ENCODE data around the gene CLDN24. TPM values are rescaled to one million over a fixed set of nuclear protein-coding genes. Genes with fewer than 3 reads are reported as not detected.
A peak's percentile ranks its signal among the peaks of the same experiment; 100 is the strongest.
"Not testable (repeated sequence)": the region's sequence is repeated elsewhere in the genome, so short reads cannot be mapped to it uniquely, and the experiment has no call there.

Gene CLDN24
- total RNA-seq, 2 donors from 2014 or later: not detected

- Histone ChIP-seq H3K4me3 (ENCODE audit: low read length) (peak overlapping the region; percentile 56), H3K36me3 (ENCODE audit: control insufficient read depth, insufficient read depth, low read length) (no peaks in the 10 kb centered on the region), H3K9me3 (ENCODE audit: control insufficient read depth, low read length) (peaks cover 54% of the 10 kb centered on the region), H3K27ac (ENCODE audit: low read depth, low read length) (no peak overlapping the region), H3K27me3 (ENCODE audit: control insufficient read depth, insufficient read depth, low read length, poor library complexity, severe bottlenecking) (no peaks in the 10 kb centered on the region), H3K9ac (ENCODE audit: extremely low read depth, low read length, poor library complexity, severe bottlenecking) (no peak overlapping the region), H3K4me1 (ENCODE audit: control insufficient read depth, insufficient read depth, low read length) (peaks cover 13% of the 10 kb centered on the region)
- no peak for TF ChIP-seq CTCF (conservative IDR thresholded peaks at IDR 0.05)
- 95 to 96% methylated on average over 2 of the region's 2 CpGs for WGBS, 2 experiments (ENCODE audit: insufficient coverage in 1 of 2, insufficient read length in 1 of 2)
- peaks cover 29% of the 10 kb centered on the region for H3K36me3 Mint-ChIP-seq (ENCODE audit: low read depth)
- peaks cover 2% of the 10 kb centered on the region for H3K27me3 Mint-ChIP-seq (ENCODE audit: insufficient read depth)
- H3K4me1 Mint-ChIP-seq: peaks cover 15% of the 10 kb centered on the region
- no peak overlapping the region for H3K27ac Mint-ChIP-seq
- H3K9me3 Mint-ChIP-seq: peaks cover 44% of the 10 kb centered on the region
- H3K4me3 Mint-ChIP-seq: no peak overlapping the region
- DNase-seq: no peak
These were observed 4.6 kb upstream of the CLDN24 start for GRCh38 chr4:183326853-183327252.

- not testable (repeated sequence) for H3K27ac ChIP-seq (ENCODE audit: low read depth, low read length); DNase-seq; H3K36me3 ChIP-seq (ENCODE audit: control insufficient read depth, insufficient read depth, low read length); H3K9ac ChIP-seq (ENCODE audit: extremely low read depth, low read length, poor library complexity, severe bottlenecking); H3K4me3 Mint-ChIP-seq; H3K27me3 ChIP-seq (ENCODE audit: control insufficient read depth, insufficient read depth, low read length, poor library complexity, severe bottlenecking); H3K27me3 Mint-ChIP-seq (ENCODE audit: insufficient read depth); H3K27ac Mint-ChIP-seq
- Mint-ChIP-seq H3K9me3 (peaks cover 44% of the 10 kb centered on the region), H3K4me1 (peaks cover 15% of the 10 kb centered on the region), H3K36me3 (ENCODE audit: low read depth) (peaks cover 33% of the 10 kb centered on the region)
- Histone ChIP-seq H3K4me1 (ENCODE audit: control insufficient read depth, insufficient read depth, low read length) (peaks cover 13% of the 10 kb centered on the region), H3K4me3 (ENCODE audit: low read length) (peak overlapping the region; percentile 56), H3K9me3 (ENCODE audit: control insufficient read depth, low read length) (peaks cover 52% of the 10 kb centered on the region)
- 90 to 93% methylated on average over 4 to 6 of the region's 6 CpGs for WGBS, 2 experiments (ENCODE audit: insufficient coverage in 1 of 2, insufficient read length in 1 of 2)
These were observed 4.2 kb upstream of the CLDN24 start for GRCh38 chr4:183326387-183326786.

GRCh38 chr4:183324619-183325018, 2.4 kb upstream of the CLDN24 start:
- no peak for DNase-seq
- no peaks in the 10 kb centered on the region for H3K27me3 ChIP-seq (ENCODE audit: control insufficient read depth, insufficient read depth, low read length, poor library complexity, severe bottlenecking)
- H3K27ac ChIP-seq (ENCODE audit: low read depth, low read length): no peak overlapping the region
- H3K4me1 ChIP-seq (ENCODE audit: control insufficient read depth, insufficient read depth, low read length): no peaks in the 10 kb centered on the region
- no peak overlapping the region for H3K9ac ChIP-seq (ENCODE audit: extremely low read depth, low read length, poor library complexity, severe bottlenecking)
- no peak overlapping the region for H3K4me3 ChIP-seq (ENCODE audit: low read length)
- H3K4me1 Mint-ChIP-seq: peaks cover 6% of the 10 kb centered on the region
- TF ChIP-seq CTCF (conservative IDR thresholded peaks at IDR 0.05): no peak
- no peak overlapping the region for H3K4me3 Mint-ChIP-seq
- peaks cover 39% of the 10 kb centered on the region for H3K9me3 Mint-ChIP-seq
- 94 to 96% methylated on average over 4 to 7 of the region's 7 CpGs for WGBS, 2 experiments (ENCODE audit: insufficient coverage in 1 of 2, insufficient read length in 1 of 2)
- H3K27ac Mint-ChIP-seq: no peak overlapping the region
- H3K9me3 ChIP-seq (ENCODE audit: control insufficient read depth, low read length): peaks cover 42% of the 10 kb centered on the region
- H3K36me3 ChIP-seq (ENCODE audit: control insufficient read depth, insufficient read depth, low read length): peaks cover 14% of the 10 kb centered on the region
- no peaks in the 10 kb centered on the region for H3K27me3 Mint-ChIP-seq (ENCODE audit: insufficient read depth)
- H3K36me3 Mint-ChIP-seq (ENCODE audit: low read depth): peaks cover 36% of the 10 kb centered on the region

GRCh38 chr4:183324056-183324455, 1.8 kb upstream of the CLDN24 start:
- Histone ChIP-seq H3K9me3 (ENCODE audit: control insufficient read depth, low read length) (peaks cover 38% of the 10 kb centered on the region), H3K36me3 (ENCODE audit: control insufficient read depth, insufficient read depth, low read length) (peaks cover 20% of the 10 kb centered on the region)
- not testable (repeated sequence) for H3K27me3 Mint-ChIP-seq (ENCODE audit: insufficient read depth); H3K9ac ChIP-seq (ENCODE audit: extremely low read depth, low read length, poor library complexity, severe bottlenecking); H3K27ac ChIP-seq (ENCODE audit: low read depth, low read length); H3K4me1 ChIP-seq (ENCODE audit: control insufficient read depth, insufficient read depth, low read length); H3K4me1 Mint-ChIP-seq; DNase-seq; H3K27ac Mint-ChIP-seq; H3K27me3 ChIP-seq (ENCODE audit: control insufficient read depth, insufficient read depth, low read length, poor library complexity, severe bottlenecking); H3K4me3 Mint-ChIP-seq; H3K4me3 ChIP-seq (ENCODE audit: low read length)
- 96 to 97% methylated on average over 3 to 11 of the region's 11 CpGs for WGBS, 2 experiments (ENCODE audit: insufficient coverage in 1 of 2, insufficient read length in 1 of 2)
- peaks cover 34% of the 10 kb centered on the region for H3K9me3 Mint-ChIP-seq
- peaks cover 41% of the 10 kb centered on the region for H3K36me3 Mint-ChIP-seq (ENCODE audit: low read depth)
